Measurements from ENCODE around the gene CLCN5. TPM values are rescaled to one million over a fixed set of nuclear protein-coding genes. Genes with fewer than 3 reads are reported as not detected.

The CLCN5 gene
- total RNA-seq, 1 donor from 2014 or later, result 4.9 TPM

DNA sequence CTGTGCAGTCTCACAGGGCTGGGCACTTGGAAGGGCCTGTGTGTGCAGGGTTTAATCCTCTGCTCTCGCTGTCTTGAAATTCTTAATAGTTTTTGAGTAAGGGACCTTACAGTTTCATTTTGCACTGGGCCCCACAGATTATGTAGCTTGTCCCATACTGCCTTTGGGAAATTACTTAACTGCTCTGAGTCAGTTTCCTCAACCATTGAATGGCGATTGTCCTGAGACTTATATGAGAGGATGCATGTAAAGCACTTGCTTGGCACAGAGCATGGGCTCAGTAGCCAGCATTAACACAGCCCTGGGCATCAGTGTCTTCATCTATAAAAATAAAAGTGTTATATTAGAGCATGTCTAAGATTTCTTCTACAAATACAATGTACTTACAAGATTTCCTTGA lies 55.8 kb downstream of the CLCN5 start:
- intact Hi-C loops (cut with DNase I), result no loop called here
- no peaks in the 10 kb centered on the region for H3K27me3 ChIP-seq
- TF ChIP-seq, protein P1, sequence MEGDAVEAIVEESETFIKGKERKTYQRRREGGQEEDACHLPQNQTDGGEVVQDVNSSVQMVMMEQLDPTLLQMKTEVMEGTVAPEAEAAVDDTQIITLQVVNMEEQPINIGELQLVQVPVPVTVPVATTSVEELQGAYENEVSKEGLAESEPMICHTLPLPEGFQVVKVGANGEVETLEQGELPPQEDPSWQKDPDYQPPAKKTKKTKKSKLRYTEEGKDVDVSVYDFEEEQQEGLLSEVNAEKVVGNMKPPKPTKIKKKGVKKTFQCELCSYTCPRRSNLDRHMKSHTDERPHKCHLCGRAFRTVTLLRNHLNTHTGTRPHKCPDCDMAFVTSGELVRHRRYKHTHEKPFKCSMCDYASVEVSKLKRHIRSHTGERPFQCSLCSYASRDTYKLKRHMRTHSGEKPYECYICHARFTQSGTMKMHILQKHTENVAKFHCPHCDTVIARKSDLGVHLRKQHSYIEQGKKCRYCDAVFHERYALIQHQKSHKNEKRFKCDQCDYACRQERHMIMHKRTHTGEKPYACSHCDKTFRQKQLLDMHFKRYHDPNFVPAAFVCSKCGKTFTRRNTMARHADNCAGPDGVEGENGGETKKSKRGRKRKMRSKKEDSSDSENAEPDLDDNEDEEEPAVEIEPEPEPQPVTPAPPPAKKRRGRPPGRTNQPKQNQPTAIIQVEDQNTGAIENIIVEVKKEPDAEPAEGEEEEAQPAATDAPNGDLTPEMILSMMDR (IDR thresholded peaks at IDR 0.05), result no peak
- no peak for TF ChIP-seq POLR2A (IDR thresholded peaks at IDR 0.05)
- TF ChIP-seq POLR2AphosphoS5 (IDR thresholded peaks at IDR 0.05; ENCODE audit: insufficient read depth in 1 of 2, low read depth in 1 of 2), result no peak
- no peak overlapping the region for H3K27ac ChIP-seq
- H3K9me3 ChIP-seq, result no peaks in the 10 kb centered on the region
- no peaks in the 10 kb centered on the region for H3K4me1 ChIP-seq
- DNase-seq (ENCODE audit: extremely low spot score in 2 of 2), result no peak
- H3K36me3 ChIP-seq, result no peaks in the 10 kb centered on the region
- no peak overlapping the region for H3K4me3 ChIP-seq

DNA sequence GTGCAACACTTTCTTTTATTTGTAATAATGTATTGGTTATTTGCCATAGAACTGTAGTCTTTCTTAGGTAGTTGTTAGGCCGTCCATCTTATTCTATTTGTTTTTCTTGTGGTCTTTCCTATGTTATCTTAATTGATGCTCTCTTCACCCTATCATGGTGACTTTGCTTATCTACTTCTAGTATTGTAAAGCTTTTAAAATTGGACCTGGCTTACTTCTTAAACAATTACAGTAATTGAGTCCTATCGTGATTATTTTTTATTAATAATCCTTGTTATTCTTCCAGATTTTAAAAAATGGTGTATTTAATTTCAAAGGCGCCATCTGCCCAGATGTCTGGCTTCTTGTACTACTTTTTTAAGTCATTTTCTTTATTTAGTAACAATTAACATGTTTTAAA lies 63.7 kb downstream of the CLCN5 start:
- H3K9me3 ChIP-seq, result no peaks in the 10 kb centered on the region
- DNase-seq (ENCODE audit: extremely low spot score in 2 of 2), result no peak
- no peak overlapping the region for H3K4me3 ChIP-seq
- intact Hi-C loops (cut with DNase I), result no loop called here
- H3K27me3 ChIP-seq, result no peaks in the 10 kb centered on the region
- H3K27ac ChIP-seq, result no peak overlapping the region
- TF ChIP-seq POLR2AphosphoS5 (IDR thresholded peaks at IDR 0.05; ENCODE audit: insufficient read depth in 1 of 2, low read depth in 1 of 2), result no peak
- TF ChIP-seq POLR2A (IDR thresholded peaks at IDR 0.05), result no peak
- TF ChIP-seq, protein P1 (IDR thresholded peaks at IDR 0.05), result no peak
- no peaks in the 10 kb centered on the region for H3K4me1 ChIP-seq
- no peaks in the 10 kb centered on the region for H3K36me3 ChIP-seq

DNA sequence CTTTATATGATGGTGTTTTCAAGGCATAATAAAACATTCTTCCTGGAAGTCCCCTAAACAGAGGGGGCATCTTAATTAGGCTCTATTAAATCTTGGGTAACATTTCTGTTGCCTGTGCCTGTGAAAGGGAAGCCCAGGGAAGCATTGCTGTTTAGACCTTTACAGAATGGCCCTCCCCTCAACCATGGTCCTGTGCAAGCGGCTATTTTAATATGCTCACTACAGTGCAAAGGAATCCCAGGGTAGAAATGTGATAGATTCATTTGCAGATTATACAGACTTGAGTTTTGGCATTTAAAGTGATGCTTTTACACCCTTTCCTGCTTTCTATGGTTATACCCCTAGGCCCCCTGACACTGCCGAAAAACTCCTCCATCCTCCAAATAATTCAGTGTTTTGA lies 65.3 kb downstream of the CLCN5 start:
- Histone ChIP-seq H3K27me3 (no peaks in the 10 kb centered on the region), H3K9me3 (no peaks in the 10 kb centered on the region)
- intact Hi-C loops (cut with DNase I), result no loop called here

DNA sequence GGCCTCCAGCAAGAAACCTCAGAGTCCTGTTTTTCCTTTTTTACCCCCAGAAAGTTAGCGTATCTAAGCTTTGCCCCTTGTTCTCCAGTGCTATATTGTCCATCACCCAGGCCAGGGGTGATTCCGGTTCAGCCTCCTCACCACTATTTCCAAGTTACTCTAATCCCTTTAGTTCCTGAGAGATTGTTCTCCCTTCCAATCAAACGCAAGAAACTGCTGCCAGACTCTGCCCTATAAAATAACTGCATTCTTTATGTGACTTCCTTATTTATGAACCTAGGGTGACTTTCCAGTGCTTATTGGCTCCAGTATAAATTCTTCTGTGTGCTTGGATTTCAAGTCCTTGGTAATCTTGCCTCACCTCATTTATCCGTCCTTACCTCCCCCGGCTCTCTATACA lies 65.7 kb downstream of the CLCN5 start:
- H3K27ac ChIP-seq, result no peak overlapping the region
- H3K36me3 ChIP-seq, result no peaks in the 10 kb centered on the region
- no peak for DNase-seq (ENCODE audit: extremely low spot score in 2 of 2)
- no peak overlapping the region for H3K4me3 ChIP-seq
- H3K27me3 ChIP-seq, result no peaks in the 10 kb centered on the region
- no peaks in the 10 kb centered on the region for H3K4me1 ChIP-seq
- no peaks in the 10 kb centered on the region for H3K9me3 ChIP-seq
- TF ChIP-seq POLR2A (IDR thresholded peaks at IDR 0.05), result no peak
- no peak for TF ChIP-seq POLR2AphosphoS5 (IDR thresholded peaks at IDR 0.05; ENCODE audit: insufficient read depth in 1 of 2, low read depth in 1 of 2)
- TF ChIP-seq, protein P1 (IDR thresholded peaks at IDR 0.05), result no peak
- intact Hi-C loops (cut with DNase I), result no loop called here

More for the DNA sequence above, 65.3 kb downstream of the CLCN5 start:
- TF ChIP-seq, protein P1 (IDR thresholded peaks at IDR 0.05), result no peak
- no peak for TF ChIP-seq POLR2A (IDR thresholded peaks at IDR 0.05)
- no peak for TF ChIP-seq POLR2AphosphoS5 (IDR thresholded peaks at IDR 0.05; ENCODE audit: insufficient read depth in 1 of 2, low read depth in 1 of 2)
- no peak overlapping the region for H3K27ac ChIP-seq
- no peak for DNase-seq (ENCODE audit: extremely low spot score in 2 of 2)
- no peaks in the 10 kb centered on the region for H3K4me1 ChIP-seq
- no peak overlapping the region for H3K4me3 ChIP-seq
- no peaks in the 10 kb centered on the region for H3K36me3 ChIP-seq

DNA sequence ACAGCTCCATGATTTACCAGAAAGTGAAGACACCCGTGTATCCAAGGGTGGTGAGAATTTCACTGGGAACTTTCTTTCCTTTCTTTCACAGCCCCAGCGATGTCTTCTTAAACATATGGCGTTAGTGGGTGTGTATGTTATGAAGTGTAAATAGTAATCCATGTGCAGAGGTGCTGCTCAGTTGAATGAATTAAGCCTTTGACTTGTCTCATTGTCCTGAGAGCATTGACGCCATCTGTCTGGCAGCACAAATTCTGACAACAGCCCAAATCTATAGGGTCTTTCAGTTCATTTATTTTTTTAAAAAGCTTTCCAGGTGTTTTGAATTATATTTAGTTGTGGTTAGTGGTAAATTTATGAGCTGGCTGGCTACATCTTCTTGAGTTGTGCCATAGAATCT lies 69.4 kb downstream of the CLCN5 start:
- intact Hi-C loops (cut with DNase I), result no loop called here
- H3K4me3 ChIP-seq, result no peak overlapping the region
- H3K27ac ChIP-seq, result no peak overlapping the region
- TF ChIP-seq, protein P1 (IDR thresholded peaks at IDR 0.05), result no peak
- TF ChIP-seq POLR2A (IDR thresholded peaks at IDR 0.05), result no peak
- no peak for TF ChIP-seq POLR2AphosphoS5 (IDR thresholded peaks at IDR 0.05; ENCODE audit: insufficient read depth in 1 of 2, low read depth in 1 of 2)
- no peaks in the 10 kb centered on the region for H3K36me3 ChIP-seq
- H3K4me1 ChIP-seq, result no peaks in the 10 kb centered on the region
- H3K27me3 ChIP-seq, result no peaks in the 10 kb centered on the region
- no peak for DNase-seq (ENCODE audit: extremely low spot score in 2 of 2)
- no peaks in the 10 kb centered on the region for H3K9me3 ChIP-seq
